HEK293 (cell line): ENCODE data around the gene RBMS3.
"Not testable (repeated sequence)": the region's sequence is repeated elsewhere in the genome, so short reads cannot be mapped to it uniquely, and the experiment has no call there.

Experiments
- CTCF ChIA-PET: fragments of 350-600 bp; formaldehyde crosslinking; extraction: SDS; loops from one replicate; lab custom pipeline; 2021; ENCODE audit warnings: antibody characterized with exemption; lab: Yijun Ruan, JAX
- POLR2A ChIA-PET: fragments of 300-600 bp; formaldehyde crosslinking; extraction: SDS; loops from one replicate; lab custom pipeline; 2020; ENCODE audit warnings: antibody characterized with exemption, inconsistent platforms; lab: Yijun Ruan, JAX
- H3K27ac ChIP-seq: fragments of 200-500 bp; sonication (Bioruptor generic); 2 replicates; pipeline ENCODE4 v1.5.1; 2014; ENCODE audit warnings: low read depth, low read length, control low read depth, inconsistent platforms; ENCODE audit errors: extremely low read depth
- H3K36me3 ChIP-seq, 2 experiments: fragments of 200-500 bp in 1 of 2; sonication (Bioruptor generic) in 1 of 2; 1 replicate in 1 of 2; 2 replicates in 1 of 2; pipeline ENCODE4 v1.5.1; 2014 to 2017; ENCODE audit warnings: inconsistent platforms in 2 of 2, low read length in 2 of 2; ENCODE audit not compliant: control insufficient read depth in 2 of 2, insufficient read depth in 1 of 2
- H3K4me1 ChIP-seq: fragments of 200-500 bp; sonication (Bioruptor generic); 2 replicates; pipeline ENCODE4 v1.5.1; 2014; ENCODE audit warnings: mild to moderate bottlenecking, low read length, inconsistent platforms; ENCODE audit not compliant: control insufficient read depth, insufficient read depth
- H3K4me3 ChIP-seq: 2 replicates; pipeline ENCODE4 v1.5.1; 2011; ENCODE audit warnings: low read depth, mild to moderate bottlenecking, control low read depth, low read length, moderate library complexity
- H3K9me3 ChIP-seq: fragments of 200-500 bp; sonication (Bioruptor generic); 2 replicates; pipeline ENCODE4 v1.5.1; 2014; ENCODE audit warnings: low read depth, low read length, inconsistent platforms; ENCODE audit not compliant: control insufficient read depth, insufficient read depth
- BCL11B ChIP-seq: fragments of 450-650 bp; formaldehyde crosslinking; IDR thresholded peaks from 2 replicates; pipeline ENCODE4 v1.5.1; 2016; ENCODE audit warnings: low read depth, missing biosample characterization, missing genetic modification characterization
- BCL6B ChIP-seq: fragments of 450-650 bp; formaldehyde crosslinking; IDR thresholded peaks from 2 replicates; pipeline ENCODE4 v1.5.1; 2017; ENCODE audit warnings: missing biosample characterization, missing genetic modification characterization
- HOXA7 ChIP-seq: sonication (generic); formaldehyde crosslinking; IDR thresholded peaks from 2 replicates; pipeline ENCODE4 v1.8.1; 2022; ENCODE audit warnings: missing genetic modification reagents, borderline replicate concordance
- SP7 ChIP-seq: fragments of 450-650 bp; formaldehyde crosslinking; IDR thresholded peaks from 2 replicates; pipeline ENCODE4 v1.5.1; 2016; ENCODE audit warnings: missing biosample characterization, missing genetic modification characterization
- TSHZ1 ChIP-seq: fragments of 450-650 bp; formaldehyde crosslinking; IDR thresholded peaks from 2 replicates; pipeline ENCODE4 v1.5.1; 2016; ENCODE audit warnings: missing biosample characterization, missing genetic modification characterization, borderline replicate concordance
- ZFP41 ChIP-seq: fragments of 450-650 bp; formaldehyde crosslinking; IDR thresholded peaks from 2 replicates; pipeline ENCODE4 v1.5.1; 2016; ENCODE audit warnings: missing biosample characterization, missing genetic modification characterization, borderline replicate concordance
- ZNF112 ChIP-seq: fragments of 450-650 bp; formaldehyde crosslinking; IDR thresholded peaks from 2 replicates; pipeline ENCODE4 v1.5.0; 2017; ENCODE audit warnings: missing biosample characterization, missing genetic modification characterization
- ZNF132 ChIP-seq: fragments of 450-650 bp; formaldehyde crosslinking; IDR thresholded peaks from 2 replicates; pipeline ENCODE4 v1.5.1; 2017; ENCODE audit warnings: missing biosample characterization, missing genetic modification characterization, borderline replicate concordance
- ZNF174 ChIP-seq: fragments of 450-650 bp; formaldehyde crosslinking; IDR thresholded peaks from 2 replicates; pipeline ENCODE4 v1.5.0; 2017; ENCODE audit warnings: missing biosample characterization, mild to moderate bottlenecking, missing genetic modification characterization
- ZNF175 ChIP-seq: fragments of 450-650 bp; formaldehyde crosslinking; IDR thresholded peaks from 2 replicates; pipeline ENCODE4 v1.5.1; 2016; ENCODE audit warnings: missing biosample characterization, missing genetic modification characterization
- ZNF2 ChIP-seq: fragments of 450-650 bp; formaldehyde crosslinking; IDR thresholded peaks from 2 replicates; pipeline ENCODE4 v1.5.1; 2016; ENCODE audit warnings: missing biosample characterization, missing genetic modification characterization
- ZNF366 ChIP-seq: fragments of 450-650 bp; formaldehyde crosslinking; conservative IDR thresholded peaks from 2 replicates; pipeline ENCODE4 v1.5.1; 2016; ENCODE audit warnings: missing biosample characterization, missing genetic modification characterization
- ZNF391 ChIP-seq: fragments of 450-650 bp; formaldehyde crosslinking; IDR thresholded peaks from 2 replicates; pipeline ENCODE4 v1.5.1; 2016; ENCODE audit warnings: low read depth, missing biosample characterization, missing genetic modification characterization, borderline replicate concordance
- ZNF426 ChIP-seq: fragments of 450-650 bp; formaldehyde crosslinking; IDR thresholded peaks from 2 replicates; pipeline ENCODE4 v1.5.1; 2017; ENCODE audit warnings: missing biosample characterization, missing genetic modification characterization, mild to moderate bottlenecking, inconsistent platforms, moderate library complexity
- ZNF501 ChIP-seq: fragments of 450-650 bp; formaldehyde crosslinking; IDR thresholded peaks from 2 replicates; pipeline ENCODE4 v1.5.1; 2016; ENCODE audit warnings: missing biosample characterization, missing genetic modification characterization
- ZNF513 ChIP-seq: fragments of 450-650 bp; IDR thresholded peaks from 2 replicates; pipeline ENCODE4 v1.5.1; 2018; ENCODE audit warnings: missing biosample characterization, missing genetic modification characterization
- ZNF660 ChIP-seq: fragments of 450-650 bp; IDR thresholded peaks from 2 replicates; pipeline ENCODE4 v1.5.1; 2018; ENCODE audit warnings: missing biosample characterization, mild to moderate bottlenecking, missing genetic modification characterization
- ZNF837 ChIP-seq: fragments of 450-650 bp; formaldehyde crosslinking; IDR thresholded peaks from 2 replicates; pipeline ENCODE4 v1.5.1; 2016; ENCODE audit warnings: missing biosample characterization, missing genetic modification characterization
- ZSCAN5A ChIP-seq: fragments of 450-650 bp; formaldehyde crosslinking; IDR thresholded peaks from 2 replicates; pipeline ENCODE4 v1.5.1; 2016; ENCODE audit warnings: missing biosample characterization, missing genetic modification characterization

The RBMS3 gene

GRCh38 chr3:30034246-30034991 is 753.5 kb downstream of the RBMS3 start:
- no peak overlapping the region for H3K27ac ChIP-seq
- POLR2A ChIA-PET = no interaction called here

GRCh38 chr3:30035935-30036567 is 755.2 kb downstream of the RBMS3 start:
- H3K27ac ChIP-seq = no peak overlapping the region
- POLR2A ChIA-PET = no interaction called here
- no peaks in the 10 kb centered on the region for H3K9me3 ChIP-seq
- TF ChIP-seq ZNF391 = no peak
- 0 out of 2 replicates have a peak, but pooled peaks have one; percentile 24 for TF ChIP-seq ZNF513 (tag by site-specific recombination)
- CTCF ChIA-PET = no interaction called here
- no peak overlapping the region for H3K4me3 ChIP-seq
- H3K36me3 ChIP-seq = no peaks in the 10 kb centered on the region
- no peaks in the 10 kb centered on the region for H3K4me1 ChIP-seq

More at GRCh38 chr3:30034246-30034991, 753.5 kb downstream of the RBMS3 start:
- Histone ChIP-seq H3K4me1 (no peaks in the 10 kb centered on the region), H3K4me3 (no peak overlapping the region), H3K36me3 (no peaks in the 10 kb centered on the region), H3K9me3 (no peaks in the 10 kb centered on the region)
- no peak for TF ChIP-seq TSHZ1
- TF ChIP-seq BCL6B (tag by site-specific recombination) = no peak
- TF ChIP-seq ZNF837 (tag by site-specific recombination) = no peak
- no peak for TF ChIP-seq ZNF660 (tag by site-specific recombination)
- no peak for TF ChIP-seq ZNF174 (tag by site-specific recombination)
- TF ChIP-seq ZNF2 (tag by site-specific recombination) = no peak
- 0 out of 2 replicates have a peak, but pooled peaks have one; percentile 23 for TF ChIP-seq ZNF366
- CTCF ChIA-PET = interaction anchor here (1.0 kb wide), 1 partner anchor 21 kb away, joined by 3 read pairs; no protein-coding TSS in a partner anchor

GRCh38 chr3:30040126-30040525 is 759.3 kb downstream of the RBMS3 start:
- TF ChIP-seq ZNF132 (tag by site-specific recombination) (no peak), SP7 (no peak), ZNF175 (no peak), HOXA7 (no peak), ZSCAN5A (no peak), ZNF426 (no peak), ZNF112 (tag by site-specific recombination) (no peak), ZNF501 (tag by site-specific recombination) (no peak), BCL11B (tag by site-specific recombination) (no peak), ZFP41 (tag by site-specific recombination) (no peak)
- TF ChIP-seq, all 188 proteins: peak for 0
- POLR2A ChIA-PET = no interaction called here
- Histone ChIP-seq H3K27ac (no peak overlapping the region), H3K36me3 (no peaks in the 10 kb centered on the region), H3K9me3 (no peaks in the 10 kb centered on the region), H3K4me3 (no peak overlapping the region), H3K4me1 (no peaks in the 10 kb centered on the region)
- CTCF ChIA-PET = interaction anchor here (0.6 to 5.9 kb wide), 6 partner anchors 12 to 1304 kb away, joined by 3 to 89 read pairs (median 11); no protein-coding TSS in a partner anchor

GRCh38 chr3:30041481-30041880 is 760.6 kb downstream of the RBMS3 start:
- H3K4me1 ChIP-seq, H3K4me3 ChIP-seq, H3K36me3 ChIP-seq, POLR2A ChIA-PET, H3K27ac ChIP-seq, H3K9me3 ChIP-seq: not testable (repeated sequence)
- CTCF ChIA-PET = interaction anchor here (0.6 to 5.9 kb wide), 11 partner anchors 11 to 750 kb away, joined by 3 to 89 read pairs (median 5); no protein-coding TSS in a partner anchor
